Cardiac ventricle fibroblast (primary cell): Measurements from ENCODE around the gene MED22. TPM values are rescaled to one million over a fixed set of nuclear protein-coding genes. Genes with fewer than 3 reads are reported as not detected.

ENCODE experiments used
- total RNA-seq: library from RNA; depleted of rRNA; stranded (reverse); fragments of >200 nt; gene quantifications from 2 replicates; pipeline ENCODE4 v1.2.3, GENCODE V29; 2015

The MED22 gene
- 9.4 and 19.7 TPM in 2 replicates for total RNA-seq

DNA sequence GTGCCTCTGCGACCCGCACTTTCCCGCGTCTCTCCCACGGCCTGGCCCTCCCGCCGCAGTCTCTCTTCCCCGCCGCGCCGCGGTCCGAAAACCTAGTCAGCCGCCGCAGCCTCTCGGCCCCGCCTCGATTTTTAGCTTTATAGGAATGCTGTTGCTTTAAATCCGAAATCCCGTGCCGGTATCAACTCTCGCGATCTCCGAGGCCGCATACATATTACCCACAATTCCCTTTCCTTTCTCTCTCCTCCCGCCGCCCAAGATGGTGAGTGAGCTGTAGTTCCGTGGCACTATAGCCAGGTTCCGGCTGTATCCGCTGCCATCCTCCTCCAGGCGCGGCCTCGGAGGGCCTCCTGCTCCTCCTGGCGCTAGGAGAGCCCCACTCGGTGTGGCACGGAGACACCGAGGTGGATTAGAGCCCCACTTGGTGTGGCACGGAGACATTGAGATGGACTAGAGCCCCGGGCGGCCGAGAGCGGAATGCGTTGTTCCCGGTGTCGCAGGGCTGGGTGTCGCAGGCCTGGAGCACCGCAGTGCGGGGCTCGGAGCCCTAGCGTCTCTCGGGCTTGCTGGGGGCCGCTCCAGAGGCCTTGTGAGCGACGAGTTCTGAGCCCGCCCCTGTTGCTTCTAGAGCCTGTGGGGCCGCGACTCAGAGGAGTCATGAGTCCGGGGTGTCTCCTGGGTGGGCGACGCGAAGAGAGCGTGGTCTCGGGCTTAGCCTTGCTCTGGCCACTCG lies at the start of gene MED22, which contains the start of gene RPL7A:
TSS of gene MED22 (minus strand) at position 147 of the 733 bp plus-strand sequence. CDS start 1,469 bp downstream, outside the sequence.
TSS of gene RPL7A (plus strand) at position 234 of the 733 bp plus-strand sequence. CDS start at position 260, 26 bp downstream.

DNA sequence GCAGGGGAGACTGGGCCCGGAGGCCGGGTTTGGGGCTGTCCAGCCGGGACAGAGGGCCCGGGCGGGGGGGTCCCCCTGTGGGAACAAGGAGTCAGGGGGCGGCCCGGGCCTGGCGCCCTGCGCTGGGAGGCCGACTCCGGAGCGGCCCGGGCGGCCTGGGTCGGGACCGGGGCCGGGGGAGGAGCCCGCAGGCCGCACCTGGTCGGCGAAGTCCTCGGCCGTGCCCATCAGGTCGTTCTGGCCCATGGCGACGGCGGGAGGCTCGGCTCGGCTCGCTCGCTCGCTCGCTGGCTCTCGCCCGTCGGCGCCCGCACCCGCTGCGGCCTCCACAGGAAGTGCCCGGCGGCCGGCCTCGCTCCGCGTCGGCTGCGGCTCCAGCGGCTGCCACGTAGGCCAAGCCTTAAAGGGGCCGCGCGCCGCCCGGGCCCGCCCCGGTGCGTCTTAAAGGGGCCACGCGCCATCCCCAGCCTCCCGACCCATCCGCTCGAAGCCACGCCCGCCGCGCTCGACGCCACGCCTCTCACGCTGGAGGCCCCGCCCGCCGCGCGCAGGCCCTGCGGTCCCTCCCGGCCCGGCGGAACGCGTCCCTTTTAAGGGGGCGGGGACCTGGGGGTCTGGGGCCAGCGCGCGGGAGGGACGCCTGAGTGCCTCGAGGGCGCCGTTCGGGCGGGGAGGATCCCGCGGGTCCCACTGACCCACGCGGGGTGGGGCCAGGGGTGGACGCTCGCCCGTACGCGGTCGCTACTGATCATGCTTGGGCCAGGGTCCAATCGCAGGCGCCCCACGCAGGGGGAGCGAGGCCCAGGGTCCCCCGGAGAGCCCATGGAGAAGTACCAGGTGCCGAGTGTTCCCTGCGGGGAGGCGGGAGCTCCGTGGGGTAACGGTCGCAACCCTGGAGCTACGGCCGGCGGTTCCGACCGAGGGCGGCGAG lies 28.1 kb upstream of the MED22 start, which contains the start of the genes STKLD1 and SURF4:
TSS of gene STKLD1 (plus strand) at position 643 of the 931 bp plus-strand sequence. CDS start at position 751, 108 bp downstream.
TSS of gene SURF4 (minus strand) at position 337 of the 931 bp plus-strand sequence. CDS start at position 246, 91 bp downstream.

DNA sequence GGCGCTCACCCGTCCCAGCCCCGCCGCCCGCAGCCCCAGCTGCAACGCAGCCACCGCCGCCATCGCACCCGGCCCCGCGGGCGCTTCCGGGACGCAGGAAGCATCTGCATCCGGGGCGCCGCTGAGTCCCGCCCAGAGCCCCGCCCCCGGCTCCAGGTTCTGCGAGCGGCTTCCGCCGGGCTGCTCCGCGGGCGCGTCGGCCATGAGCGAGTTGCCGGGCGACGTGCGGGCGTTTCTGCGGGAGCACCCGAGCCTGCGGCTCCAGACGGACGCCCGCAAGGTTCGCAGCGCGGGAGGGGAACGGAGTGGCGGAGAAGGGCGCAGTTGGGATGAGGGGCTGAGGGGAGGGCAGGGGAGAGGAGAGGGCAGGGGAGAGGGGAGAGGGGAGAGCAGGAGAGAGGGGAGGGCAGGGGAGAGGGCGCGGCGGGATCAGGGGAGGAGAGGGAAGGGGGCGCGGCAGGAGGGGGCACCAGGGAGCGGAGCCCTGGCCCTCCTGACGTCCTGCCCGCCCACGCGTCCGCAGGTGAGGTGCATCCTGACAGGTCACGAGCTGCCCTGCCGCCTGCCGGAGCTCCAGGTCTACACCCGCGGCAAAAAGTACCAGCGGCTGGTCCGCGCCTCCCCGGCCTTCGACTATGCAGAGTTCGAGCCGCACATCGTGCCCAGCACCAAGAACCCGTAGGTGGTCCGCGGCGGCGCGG lies 8.6 kb upstream of the MED22 start, which contains the start of the genes SURF1 and SURF2:
TSS of gene SURF1 (minus strand) at position 97 of the 701 bp plus-strand sequence. CDS start at position 63, 34 bp downstream.
TSS of gene SURF2 (plus strand) at position 160 of the 701 bp plus-strand sequence. CDS start at position 203, 43 bp downstream.

DNA sequence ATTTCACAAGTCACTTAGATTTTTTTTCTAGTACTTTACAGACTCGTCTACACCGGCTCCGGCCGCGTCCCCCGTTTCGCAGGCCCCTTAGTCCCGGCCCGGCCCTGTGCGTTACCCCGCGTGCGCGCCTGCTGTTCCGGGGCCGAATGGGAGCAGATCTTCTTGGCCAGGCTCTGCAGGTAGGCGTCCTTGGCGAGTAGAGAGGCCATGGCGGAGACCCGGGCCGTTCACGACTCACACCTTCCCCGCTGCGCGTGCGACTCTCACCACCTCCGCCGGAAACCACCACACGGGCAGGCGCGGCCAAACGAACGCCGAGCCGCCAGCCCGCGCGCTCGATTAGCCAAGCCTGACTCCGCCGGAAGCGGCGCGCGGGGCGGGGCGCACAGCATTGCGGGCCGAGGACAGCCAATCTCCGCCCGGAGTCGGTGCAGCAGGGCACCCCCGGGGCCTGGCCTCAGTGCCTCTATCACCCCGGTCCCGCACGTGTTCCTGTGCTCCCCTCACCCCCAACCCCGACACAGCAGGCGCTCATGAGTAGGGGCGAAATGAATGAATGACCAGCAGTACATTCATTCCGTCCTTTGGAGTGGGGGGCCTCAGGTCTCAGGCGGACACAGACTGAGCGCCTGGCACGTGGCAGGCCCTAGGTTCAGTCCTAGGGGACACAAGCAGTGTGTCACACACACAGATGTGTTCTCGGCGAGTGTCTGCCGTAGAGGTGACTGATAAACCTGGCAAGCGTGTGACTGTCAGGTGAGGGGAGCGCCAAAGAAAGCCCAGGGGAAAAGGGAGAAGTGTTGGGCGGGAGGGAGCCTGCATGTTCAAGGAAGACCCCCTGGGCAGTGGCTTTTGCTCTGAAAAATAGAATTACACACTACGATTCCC lies 11.8 kb downstream of the MED22 start, which contains the start of gene SURF6:
TSS of gene SURF6 (minus strand) at position 265 of the 888 bp plus-strand sequence. CDS start at position 209, 56 bp downstream.

Other genes starting within 250 kb of the MED22 start
- gene RALGDS, start 226.9 kb downstream of the MED22 start, total RNA-seq: 9.6 TPM in 2 replicates
- gene GBGT1, start 184.2 kb downstream of the MED22 start, total RNA-seq: 4.1 and 6.6 TPM in 2 replicates
- gene OBP2B, start 138.9 kb downstream of the MED22 start, total RNA-seq: not detected in 2 replicates
- 0.06 TPM in 1 of 2 replicates, not detected in the other for gene ABO, start 72.9 kb downstream of the MED22 start, total RNA-seq
- gene SURF6, start 11.9 kb downstream of the MED22 start, total RNA-seq: 14.2 and 22.4 TPM in 2 replicates
- 3,323 and 3,336 TPM in 2 replicates for gene RPL7A, start 87 bp upstream of the MED22 start, total RNA-seq
- gene SURF1, start 8.4 kb upstream of the MED22 start, total RNA-seq: 33.7 and 38.0 TPM in 2 replicates
- 17.9 and 19.8 TPM in 2 replicates for gene SURF2, start 8.4 kb upstream of the MED22 start, total RNA-seq
- 252 and 275 TPM in 2 replicates for gene SURF4, start 27.9 kb upstream of the MED22 start, total RNA-seq
- 0.34 TPM in 1 of 2 replicates, not detected in the other for gene STKLD1, start 28.2 kb upstream of the MED22 start, total RNA-seq
- 20.2 and 23.3 TPM in 2 replicates for gene REXO4, start 69.9 kb upstream of the MED22 start, total RNA-seq
- gene ADAMTS13, start 74.2 kb upstream of the MED22 start, total RNA-seq: 2.2 and 3.4 TPM in 2 replicates
- gene CACFD1, start 111.8 kb upstream of the MED22 start, total RNA-seq: 7.1 and 8.8 TPM in 2 replicates
- 7.0 and 7.7 TPM in 2 replicates for gene SLC2A6, start 131.0 kb upstream of the MED22 start, total RNA-seq
- gene MYMK, start 176.8 kb upstream of the MED22 start, total RNA-seq: not detected in 2 replicates
- 5.8 and 6.8 TPM in 2 replicates for gene ADAMTSL2, start 186.6 kb upstream of the MED22 start, total RNA-seq